HG03558 (cell line): ENCODE data around the gene SRGAP1.
"Not testable (repeated sequence)": the region's sequence is repeated elsewhere in the genome, so short reads cannot be mapped to it uniquely, and the experiment has no call there.

Experiments used
- ATAC-seq: cut with Tn5 transposase; IDR thresholded peaks from one replicate; pipeline ENCODE4 v1.9.1; 2021; ENCODE audit warnings: moderate number of reproducible peaks; ENCODE audit not compliant: unreplicated experiment; ENCODE audit errors: extremely low read depth

SRGAP1 gene

GRCh38 chr12:64175254-64175945 lies 330.9 kb downstream of the SRGAP1 start:
- no peak for ATAC-seq

- ATAC-seq: no peak
These were observed 332.5 kb downstream of the SRGAP1 start for GRCh38 chr12:64177001-64177400.

- ATAC-seq: no peak
These were observed 333.6 kb downstream of the SRGAP1 start for GRCh38 chr12:64178122-64178521.

DNA sequence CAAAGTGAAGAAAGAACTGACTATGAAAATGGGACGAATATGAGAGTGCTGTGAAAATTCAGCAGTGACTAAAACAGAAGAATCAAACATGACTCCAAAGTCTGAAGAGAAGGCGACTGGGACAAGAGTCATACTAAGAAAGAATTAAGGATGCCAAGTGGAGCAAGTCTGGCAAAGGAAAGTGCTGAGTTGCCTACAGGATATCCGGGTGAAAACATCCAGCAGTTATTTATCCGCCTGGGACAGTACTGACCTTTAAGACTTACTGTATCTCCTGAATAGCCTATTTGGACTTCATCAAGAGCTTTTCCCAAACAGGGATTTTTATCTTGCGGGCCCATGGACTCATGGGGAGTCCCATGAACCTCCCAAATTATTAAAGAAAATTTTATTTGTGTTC lies 336.5 kb downstream of the SRGAP1 start:
- ATAC-seq: no peak

- no peak for ATAC-seq
These were observed 337.2 kb downstream of the SRGAP1 start for GRCh38 chr12:64181430-64182291.

GRCh38 chr12:64184216-64184615 lies 339.7 kb downstream of the SRGAP1 start:
- ATAC-seq: no peak

GRCh38 chr12:64186789-64187188 lies 342.3 kb downstream of the SRGAP1 start:
- peak; percentile 98 for ATAC-seq

- ATAC-seq: no peak
These were observed 342.9 kb downstream of the SRGAP1 start for GRCh38 chr12:64187370-64187769.

DNA sequence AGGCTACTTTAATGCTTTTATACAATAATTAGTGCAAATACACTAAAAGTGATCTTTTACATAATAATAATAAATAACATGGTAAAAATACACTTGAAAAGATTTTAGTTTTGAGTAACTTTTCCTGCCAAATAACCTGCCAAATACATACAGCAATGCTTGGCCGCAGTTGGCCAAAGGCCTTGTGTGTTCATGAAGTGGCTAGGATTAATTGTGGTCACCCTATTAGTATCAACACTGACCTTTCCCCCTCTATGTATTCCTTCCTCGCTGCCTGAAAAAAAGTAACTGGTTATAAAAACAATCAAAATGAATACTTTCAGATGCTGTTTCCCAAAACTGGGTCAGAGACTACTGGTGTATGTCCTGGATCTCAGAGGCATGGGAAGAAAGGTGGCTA lies 343.3 kb downstream of the SRGAP1 start:
- no peak for ATAC-seq

GRCh38 chr12:64189530-64189929 lies 345.0 kb downstream of the SRGAP1 start:
- no peak for ATAC-seq

DNA sequence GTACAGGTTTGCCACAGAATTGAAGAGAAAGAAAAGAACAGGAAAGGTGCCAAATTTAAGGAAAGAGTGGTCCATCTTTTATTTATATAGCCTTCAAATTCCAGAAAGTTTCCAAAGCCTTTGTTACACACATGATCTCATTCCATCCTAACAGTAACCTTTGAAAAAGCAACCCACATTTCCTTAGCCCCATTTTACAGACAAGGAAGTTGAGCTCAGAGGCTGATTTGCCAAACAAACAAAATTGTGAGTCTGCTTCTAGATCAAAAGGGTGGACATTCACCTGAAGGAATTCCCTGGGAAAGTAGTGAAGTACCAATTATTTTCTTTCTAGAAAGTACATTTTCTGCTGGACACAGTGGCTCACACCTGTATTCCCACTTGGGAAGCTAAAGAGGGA lies 345.6 kb downstream of the SRGAP1 start:
- ATAC-seq: no peak

GRCh38 chr12:64192644-64193444 lies 348.3 kb downstream of the SRGAP1 start:
- peak; percentile 97 for ATAC-seq

DNA sequence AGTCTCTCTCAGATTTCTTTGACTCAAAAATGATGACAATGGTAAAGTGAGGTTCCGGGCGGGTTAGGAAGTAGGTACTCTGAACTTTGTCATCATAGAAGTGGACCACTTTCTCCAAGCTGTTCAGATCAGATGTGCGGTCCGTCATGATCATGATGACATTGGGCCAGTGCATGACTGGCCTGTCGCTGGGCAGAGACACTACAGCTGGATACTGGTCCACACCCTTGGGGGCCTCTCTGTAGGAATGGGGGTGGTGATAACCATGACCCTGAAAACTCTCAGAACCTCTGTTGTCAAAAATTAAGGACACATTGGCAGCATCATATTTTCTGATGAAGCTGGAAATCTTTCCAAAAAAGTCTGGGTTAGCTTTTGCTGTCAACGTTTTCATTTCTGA lies 349.4 kb downstream of the SRGAP1 start:
- no peak for ATAC-seq

- ATAC-seq: no peak
These were observed 350.0 kb downstream of the SRGAP1 start for GRCh38 chr12:64194333-64195149.

GRCh38 chr12:64195841-64196240 lies 351.3 kb downstream of the SRGAP1 start:
- ATAC-seq: not testable (repeated sequence)

GRCh38 chr12:64203036-64203435 lies 358.5 kb downstream of the SRGAP1 start:
- no peak for ATAC-seq

- ATAC-seq: no peak
These were observed 359.3 kb downstream of the SRGAP1 start for GRCh38 chr12:64203775-64204174.

DNA sequence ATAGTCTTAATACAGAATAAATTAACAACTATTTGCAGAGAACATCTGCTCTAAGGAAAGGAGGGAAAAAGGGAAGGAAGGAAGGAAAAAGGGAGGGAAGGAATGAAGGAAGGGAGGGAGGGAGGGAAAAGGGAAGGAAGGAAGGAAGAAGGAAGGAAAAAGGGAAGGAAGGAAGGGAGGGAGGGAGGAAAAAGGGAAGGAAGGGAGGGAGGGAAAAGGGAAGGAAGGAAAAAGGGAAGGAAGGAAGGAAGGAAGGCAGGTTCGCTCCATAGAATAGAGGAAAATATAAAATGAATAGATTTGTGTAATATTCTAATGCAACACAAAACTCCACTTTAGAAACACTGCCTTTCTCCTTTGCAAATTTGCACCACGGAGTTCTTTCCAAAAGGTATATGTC lies 361.0 kb downstream of the SRGAP1 start:
- ATAC-seq: no peak

DNA sequence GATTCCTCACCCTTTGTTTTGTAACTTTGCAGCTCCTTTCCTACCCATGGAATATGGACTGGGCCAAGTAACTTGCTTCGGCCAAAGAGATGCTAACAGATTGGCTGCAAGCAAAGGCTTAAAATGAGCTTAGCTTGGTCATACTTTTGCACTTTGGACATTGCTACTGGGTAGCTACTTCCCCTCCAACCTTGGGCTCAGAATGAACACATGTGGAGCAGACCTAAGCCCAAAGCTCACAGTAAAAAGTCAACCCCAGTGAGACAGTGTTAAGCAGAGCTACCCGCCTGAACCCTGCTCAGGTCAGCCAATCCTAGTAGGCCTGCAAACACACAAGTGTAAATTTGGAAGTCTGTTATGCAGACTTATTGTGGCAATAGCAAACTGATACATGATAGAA lies 363.0 kb downstream of the SRGAP1 start:
- ATAC-seq: no peak
